Measurements from ENCODE around the gene KIAA2012. TPM values are rescaled to one million over a fixed set of nuclear protein-coding genes. Genes with fewer than 3 reads are reported as not detected.

KIAA2012 gene
- total and polyA plus RNA-seq, 2 of the 8 experiments (the other 6 are each of a cell fraction or from before 2014, with no cell fraction given), result not detected

GRCh38 chr2:202046572-202046971 lies 26.5 kb upstream of the KIAA2012 start (continued):
- TF ChIP-seq KDM4A (IDR thresholded peaks at IDR 0.05; ENCODE audit: low read depth, low read length, severe bottlenecking) (no peak), TAF7 (optimal IDR thresholded peaks at IDR 0.05; ENCODE audit: borderline replicate concordance, low read depth, low read length) (no peak), ZNF274 (IDR thresholded peaks at IDR 0.05; ENCODE audit: borderline replicate concordance, extremely low read depth, low read length) (no peak), HDAC6 (IDR thresholded peaks at IDR 0.05; ENCODE audit: low read depth, low read length) (no peak), CHD1 (IDR thresholded peaks at IDR 0.05; ENCODE audit: low read depth, low read length) (no peak), CEBPB (IDR thresholded peaks at IDR 0.05; ENCODE audit: low read depth, low read length) (no peak)

Data from H1 (cell line).